H1 (cell line): ENCODE results near the gene C11orf58.

Experiments used
- ATF2 ChIP-seq: IDR thresholded peaks from 2 replicates; pipeline ENCODE4 v1.6.1; 2012; ENCODE audit warnings: low read length, inconsistent platforms
- CHD7 ChIP-seq: fragments of 300-600 bp; sonication (generic); IDR thresholded peaks from 2 replicates; pipeline ENCODE4 v1.7.1; 2012; ENCODE audit warnings: low read length, moderate library complexity, mild to moderate bottlenecking, inconsistent platforms; ENCODE audit not compliant: insufficient replicate concordance
- CTCF ChIP-seq, 3 experiments: IDR thresholded peaks; 1 replicate in 2 of 3; 2 replicates in 1 of 3; pipeline versions ENCODE4 v1.5.1 to v1.6.1; 2011; ENCODE audit warnings: low read length in 3 of 3, mild to moderate bottlenecking in 3 of 3, inconsistent platforms in 2 of 3, low read depth in 1 of 3, moderate library complexity in 1 of 3; ENCODE audit not compliant: insufficient read depth in 1 of 3; ENCODE audit errors: control extremely low read depth in 1 of 3
- EP300 ChIP-seq, 2 experiments: IDR thresholded peaks; 1 replicate in 1 of 2; 2 replicates in 1 of 2; pipeline ENCODE4 v1.6.1; 2011 to 2012; ENCODE audit warnings: low read depth in 2 of 2, low read length in 2 of 2, mild to moderate bottlenecking in 2 of 2, borderline replicate concordance in 1 of 2, inconsistent platforms in 1 of 2, moderate library complexity in 1 of 2
- EZH2 ChIP-seq: fragments of 200-600 bp; sonication (generic); IDR thresholded peaks from 2 replicates; pipeline ENCODE4 v1.7.1; 2012; ENCODE audit warnings: low read depth, mild to moderate bottlenecking, moderate library complexity, low read length, inconsistent platforms; ENCODE audit not compliant: severe bottlenecking
- FOSL1 ChIP-seq: IDR thresholded peaks from 2 replicates; pipeline ENCODE4 v1.6.1; 2011; ENCODE audit warnings: mild to moderate bottlenecking, low read depth, low read length, moderate library complexity; ENCODE audit not compliant: insufficient read depth
- MAFK ChIP-seq: IDR thresholded peaks from 2 replicates; pipeline ENCODE4 v1.6.1; 2012; ENCODE audit warnings: low read depth, mild to moderate bottlenecking, improper control_type of control experiment, low read length
- POLR2A ChIP-seq, 2 experiments: IDR thresholded peaks; 1 replicate in 1 of 2; 2 replicates in 1 of 2; pipeline ENCODE4 v1.6.1; 2011; ENCODE audit warnings: low read depth in 2 of 2, low read length in 2 of 2, mild to moderate bottlenecking in 2 of 2; ENCODE audit errors: control extremely low read depth in 1 of 2

GRCh38 chr11:16774936-16775613, 36.6 kb downstream of the C11orf58 start:
- no peak for TF ChIP-seq MAFK
- TF ChIP-seq POLR2A (IDR thresholded peaks at IDR 0.05; ENCODE audit: control extremely low read depth in 1 of 2, low read depth in 2 of 2, low read length in 2 of 2) = no peak
- TF ChIP-seq CTCF (IDR thresholded peaks at IDR 0.05; ENCODE audit: control extremely low read depth in 1 of 3, insufficient read depth in 1 of 3, low read depth in 1 of 3, low read length in 3 of 3) = no peak
- no peak for TF ChIP-seq CHD7
- TF ChIP-seq EZH2 = no peak
- no peak for TF ChIP-seq ATF2
- no peak for TF ChIP-seq FOSL1
- TF ChIP-seq EP300 (IDR thresholded peaks at IDR 0.05; ENCODE audit: borderline replicate concordance in 1 of 2, low read depth in 2 of 2, low read length in 2 of 2) = no peak
